Measurements from ENCODE around the gene AKAP9.

DNA sequence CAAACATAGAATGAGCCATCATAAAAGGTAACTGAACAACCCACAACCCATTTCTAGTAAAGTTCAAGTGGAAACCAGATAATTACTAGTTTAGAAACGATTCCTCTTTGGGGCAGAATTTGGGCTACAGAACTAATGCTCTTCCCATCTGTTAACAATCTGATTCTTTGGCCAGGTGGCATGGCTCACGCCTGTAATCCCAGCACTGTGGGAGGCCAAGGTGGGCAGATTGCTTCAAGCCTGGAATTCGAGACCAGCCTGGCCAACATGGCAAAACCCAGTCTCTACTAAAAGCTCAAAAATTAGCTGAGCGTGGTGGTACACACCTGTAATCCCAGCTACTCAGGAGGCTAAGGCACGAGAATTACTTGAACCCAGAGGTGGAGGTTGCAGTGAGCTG, 175.2 kb downstream of the AKAP9 start:
- TF ChIP-seq POLR2A (IDR thresholded peaks at IDR 0.05), result no peak
- TF ChIP-seq, protein P1, sequence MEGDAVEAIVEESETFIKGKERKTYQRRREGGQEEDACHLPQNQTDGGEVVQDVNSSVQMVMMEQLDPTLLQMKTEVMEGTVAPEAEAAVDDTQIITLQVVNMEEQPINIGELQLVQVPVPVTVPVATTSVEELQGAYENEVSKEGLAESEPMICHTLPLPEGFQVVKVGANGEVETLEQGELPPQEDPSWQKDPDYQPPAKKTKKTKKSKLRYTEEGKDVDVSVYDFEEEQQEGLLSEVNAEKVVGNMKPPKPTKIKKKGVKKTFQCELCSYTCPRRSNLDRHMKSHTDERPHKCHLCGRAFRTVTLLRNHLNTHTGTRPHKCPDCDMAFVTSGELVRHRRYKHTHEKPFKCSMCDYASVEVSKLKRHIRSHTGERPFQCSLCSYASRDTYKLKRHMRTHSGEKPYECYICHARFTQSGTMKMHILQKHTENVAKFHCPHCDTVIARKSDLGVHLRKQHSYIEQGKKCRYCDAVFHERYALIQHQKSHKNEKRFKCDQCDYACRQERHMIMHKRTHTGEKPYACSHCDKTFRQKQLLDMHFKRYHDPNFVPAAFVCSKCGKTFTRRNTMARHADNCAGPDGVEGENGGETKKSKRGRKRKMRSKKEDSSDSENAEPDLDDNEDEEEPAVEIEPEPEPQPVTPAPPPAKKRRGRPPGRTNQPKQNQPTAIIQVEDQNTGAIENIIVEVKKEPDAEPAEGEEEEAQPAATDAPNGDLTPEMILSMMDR (IDR thresholded peaks at IDR 0.05), result no peak
